CD4-positive, alpha-beta T cell (primary cell): ENCODE measurements around the gene SP2. TPM values are rescaled to one million over a fixed set of nuclear protein-coding genes. Genes with fewer than 3 reads are reported as not detected.

Experiments
- ATAC-seq: fragments of 200-7000 bp; cut with Tn5 transposase; one replicate; pipeline ENCODE4 v1.10.0; 2022; ENCODE audit warnings: mild to moderate bottlenecking; ENCODE audit not compliant: poor library complexity
- CTCF ChIA-PET: fragments of 350-600 bp; sonication (Branson Sonifier 250); formaldehyde crosslinking; loops from one replicate; lab custom pipeline; 2021; ENCODE audit warnings: antibody characterized with exemption, inconsistent platforms; lab: Charles Lee
- POLR2A ChIA-PET: fragments of 350-600 bp; sonication (Branson Sonifier 250); formaldehyde crosslinking; loops from one replicate; lab custom pipeline; 2021; ENCODE audit warnings: antibody characterized with exemption, inconsistent platforms; lab: Charles Lee
- DNase-seq, 14 experiments: peaks; one replicate each; pipeline ENCODE4 v3.0.0-alpha.2; 2013 to 2020; ENCODE audit warnings: mixed read lengths in 2 of 14
- H3K27ac ChIP-seq, 2 donors: one replicate each; pipeline versions ENCODE4 v1.5.1 to v1.7.0; 2013; ENCODE audit warnings: low read length in 2 of 2, low read depth in 1 of 2, mild to moderate bottlenecking in 1 of 2
- H3K27me3 ChIP-seq, 2 experiments: 1 replicate in 1 of 2; 2 replicates in 1 of 2; pipeline versions ENCODE4 v1.6.1 to v1.7.0; 2013; ENCODE audit warnings: low read length in 2 of 2, control low read depth in 1 of 2, mild to moderate bottlenecking in 1 of 2, moderate library complexity in 1 of 2; ENCODE audit not compliant: insufficient read depth in 2 of 2, control insufficient read depth in 1 of 2
- H3K36me3 ChIP-seq: one replicate; pipeline ENCODE4 v1.6.1; 2013; ENCODE audit warnings: low read length, control low read depth; ENCODE audit not compliant: insufficient read depth
- H3K4me1 ChIP-seq: one replicate; pipeline ENCODE4 v1.6.1; 2013; ENCODE audit warnings: low read length, control low read depth; ENCODE audit not compliant: insufficient read depth
- H3K4me3 ChIP-seq: one replicate; pipeline ENCODE4 v1.5.1; 2013; ENCODE audit warnings: mild to moderate bottlenecking, low read length, moderate library complexity
- H3K9me3 ChIP-seq, 2 experiments: 1 replicate in 1 of 2; 2 replicates in 1 of 2; pipeline versions ENCODE4 v1.6.1 to v1.7.0; 2013; ENCODE audit warnings: low read length in 2 of 2, mild to moderate bottlenecking in 2 of 2, control low read depth in 1 of 2, moderate library complexity in 1 of 2; ENCODE audit not compliant: control insufficient read depth in 1 of 2, insufficient read depth in 1 of 2
- H3K27ac Mint-ChIP-seq: one replicate; pipeline ENCODE4 v1.8.0; 2020; ENCODE audit warnings: mixed read lengths
- H3K27me3 Mint-ChIP-seq: one replicate; pipeline ENCODE4 v1.8.0; 2021; ENCODE audit warnings: mixed read lengths
- H3K36me3 Mint-ChIP-seq: one replicate; pipeline ENCODE4 v1.8.0; 2021; ENCODE audit warnings: low read depth, mixed read lengths
- H3K4me1 Mint-ChIP-seq: one replicate; pipeline ENCODE4 v1.8.0; 2021; ENCODE audit warnings: low read depth, mixed read lengths
- H3K4me3 Mint-ChIP-seq: one replicate; pipeline ENCODE4 v1.8.0; 2020; ENCODE audit warnings: mild to moderate bottlenecking, mixed read lengths
- H3K9me3 Mint-ChIP-seq: one replicate; pipeline ENCODE4 v1.8.0; 2020; ENCODE audit warnings: mixed read lengths
- CTCF ChIP-seq: fragments of 200-600 bp; IDR thresholded peaks from one replicate; pipeline ENCODE4 v1.8.0; 2022; ENCODE audit warnings: antibody characterized with exemption, mild to moderate bottlenecking
- intact Hi-C, 2 experiments: fragments of 100-400 bp; cut with DNase I in 1 of 2; cut with micrococcal nuclease in 1 of 2; formaldehyde crosslinking; loops; one replicate each; pipeline versions ENCODE4 v1.15.1 to v1.9.0; 2023 to 2025; cut with DNase I, micrococcal nuclease
- total RNA-seq, 174 experiments: library from RNA in 2 of 174; stranded (reverse) in 2 of 174; gene quantifications; one replicate each; pipeline ENCODE4 v1.2.3 and lab custom pipeline; 2021 to 2026

The SP2 gene
- total RNA-seq, 2 experiments from 2014 or later, result 19.9 to 21.5 TPM

GRCh38 chr17:47894498-47895346 lies 1.3 kb upstream of the SP2 start:
- H3K36me3 Mint-ChIP-seq, result peaks cover 38% of the 10 kb centered on the region
- Histone ChIP-seq H3K36me3 (peaks cover 18% of the 10 kb centered on the region), H3K27ac (peak overlapping the region; percentile 69 to 81), H3K27me3 (no peaks in the 10 kb centered on the region), H3K4me1 (peaks cover 36% of the 10 kb centered on the region), H3K9me3 (no peaks in the 10 kb centered on the region), H3K4me3 (peak overlapping the region; percentile 74)
- intact Hi-C loops, result loop anchor here (1.0 to 5.0 kb wide), 6 partner anchors 47 to 723 kb away; partner anchors contain the start of genes CDK5RAP3 (in 1 of the 2), HOXB8 (in 1 of the 2), LRRC46 (in 1 of the 2) and MRPL10 (in 1 of the 2)
- ChIA-PET CTCF (interaction anchor here (0.8 to 2.8 kb wide), 7 partner anchors 52 to 75 kb away, joined by 4 to 20 read pairs (median 6); partner anchors contain the start of genes OSBPL7 and SCRN2), POLR2A (interaction anchor here (0.6 to 2.1 kb wide), 40 partner anchors 9 to 998 kb away, joined by 3 to 56 read pairs (median 5); partner anchors contain the start of genes ATP5MC1, CDK5RAP3, KPNB1 and LRRC46)
- H3K27ac Mint-ChIP-seq, result peak overlapping the region; percentile 94
- ATAC-seq (no peak), DNase-seq (no peak)
- H3K27me3 Mint-ChIP-seq, result no peaks in the 10 kb centered on the region
- H3K4me3 Mint-ChIP-seq, result peak overlapping the region; percentile 100
- no peak for TF ChIP-seq CTCF
- peaks cover 58% of the 10 kb centered on the region for H3K4me1 Mint-ChIP-seq
- H3K9me3 Mint-ChIP-seq, result no peaks in the 10 kb centered on the region

- DNase-seq (peak in 5 of 14 experiments; percentile 20 to 38 (median 21)), ATAC-seq (no peak)
- Histone ChIP-seq H3K9me3 (no peaks in the 10 kb centered on the region), H3K27ac (peak overlapping the region; percentile 69 to 81), H3K4me3 (peak overlapping the region; percentile 74), H3K4me1 (peaks cover 34% of the 10 kb centered on the region), H3K36me3 (peaks cover 25% of the 10 kb centered on the region), H3K27me3 (no peaks in the 10 kb centered on the region)
- ChIA-PET POLR2A (interaction anchor here (0.6 to 2.1 kb wide), 48 partner anchors 8 to 1049 kb away, joined by 3 to 56 read pairs (median 4); partner anchors contain the start of genes ATP5MC1, CDK5RAP3, KPNB1 and LRRC46), CTCF (interaction anchor here (1.0 to 1.7 kb wide), 6 partner anchors 53 to 76 kb away, joined by 3 to 20 read pairs (median 6); partner anchors contain the start of genes CDK5RAP3, OSBPL7 and SCRN2)
- Mint-ChIP-seq H3K4me1 (peaks cover 58% of the 10 kb centered on the region), H3K27me3 (no peaks in the 10 kb centered on the region), H3K9me3 (no peaks in the 10 kb centered on the region), H3K4me3 (peak overlapping the region; percentile 100), H3K27ac (peak overlapping the region; percentile 94), H3K36me3 (peaks cover 44% of the 10 kb centered on the region)
- no peak for TF ChIP-seq CTCF
- intact Hi-C loops, result loop anchor here (1.0 to 5.0 kb wide), 5 partner anchors 46 to 243 kb away; partner anchors contain the start of genes CDK5RAP3 (in 1 of the 2), LRRC46 (in 1 of the 2), MRPL10 (in 1 of the 2) and PNPO (in 1 of the 2)
Measured at GRCh38 chr17:47895347-47895855, 635 bp upstream of the SP2 start.
